Activated naive CD8-positive, alpha-beta T cell treated with anti-CD3 and anti-CD28 coated beads, Interleukin-2, amount 50 U/mL, for 24 hours (primary cell): ENCODE results near the gene ECE2.

Experiments used
- ATAC-seq: fragments of 150-1000 bp; cut with Tn5 transposase; one replicate; pipeline ENCODE4 v1.10.0; 2021
- DNase-seq: peaks from one replicate; pipeline ENCODE4 v3.0.0; 2021
- H3K27ac Mint-ChIP-seq: one replicate; pipeline ENCODE4 v1.8.0; 2021; ENCODE audit warnings: mild to moderate bottlenecking, mixed read lengths
- H3K27me3 Mint-ChIP-seq: one replicate; pipeline ENCODE4 v1.8.0; 2021; ENCODE audit warnings: mixed read lengths
- H3K36me3 Mint-ChIP-seq: one replicate; pipeline ENCODE4 v1.8.0; 2021; ENCODE audit warnings: low read depth, mixed read lengths
- H3K4me1 Mint-ChIP-seq: one replicate; pipeline ENCODE4 v1.8.0; 2021; ENCODE audit warnings: mixed read lengths
- H3K4me3 Mint-ChIP-seq: one replicate; pipeline ENCODE4 v1.8.0; 2021; ENCODE audit warnings: mild to moderate bottlenecking, moderate library complexity, mixed read lengths
- H3K9me3 Mint-ChIP-seq: one replicate; pipeline ENCODE4 v1.8.0; 2021; ENCODE audit warnings: mixed read lengths

Gene ECE2

DNA sequence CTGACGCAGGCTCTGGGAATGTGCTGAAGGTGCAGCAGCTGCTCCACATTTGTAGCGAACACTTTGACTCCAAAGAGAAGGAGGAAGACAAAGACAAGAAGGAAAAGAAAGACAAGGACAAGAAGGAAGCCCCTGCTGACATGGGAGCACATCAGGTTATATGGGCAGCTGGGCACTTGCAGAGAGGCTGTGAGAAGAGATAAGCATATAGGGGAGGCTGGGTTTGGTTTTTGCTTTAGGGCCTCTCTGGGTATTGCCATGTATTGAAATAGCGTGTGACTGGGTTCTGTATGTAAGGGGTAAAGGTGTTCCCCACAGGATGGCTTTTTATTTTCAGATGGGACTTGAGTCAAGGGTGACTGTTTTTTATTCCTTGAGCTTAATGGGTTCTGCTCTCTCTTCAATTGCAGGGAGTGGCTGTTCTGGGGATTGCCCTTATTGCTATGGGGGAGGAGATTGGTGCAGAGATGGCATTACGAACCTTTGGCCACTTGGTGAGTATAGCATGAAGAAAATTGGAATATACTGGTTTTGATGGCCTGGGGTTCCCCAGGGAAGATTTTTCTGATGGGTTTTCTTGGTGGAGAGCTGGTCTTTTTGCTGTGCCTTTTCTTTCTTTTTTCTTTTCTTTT is 30.6 kb downstream of the ECE2 start:
- ATAC-seq (no peak), DNase-seq (no peak)
- Mint-ChIP-seq H3K36me3 (peaks cover 66% of the 10 kb centered on the region), H3K27me3 (no peaks in the 10 kb centered on the region), H3K9me3 (no peaks in the 10 kb centered on the region), H3K4me1 (peaks cover 8% of the 10 kb centered on the region), H3K4me3 (no peak overlapping the region), H3K27ac (no peak overlapping the region)

DNA sequence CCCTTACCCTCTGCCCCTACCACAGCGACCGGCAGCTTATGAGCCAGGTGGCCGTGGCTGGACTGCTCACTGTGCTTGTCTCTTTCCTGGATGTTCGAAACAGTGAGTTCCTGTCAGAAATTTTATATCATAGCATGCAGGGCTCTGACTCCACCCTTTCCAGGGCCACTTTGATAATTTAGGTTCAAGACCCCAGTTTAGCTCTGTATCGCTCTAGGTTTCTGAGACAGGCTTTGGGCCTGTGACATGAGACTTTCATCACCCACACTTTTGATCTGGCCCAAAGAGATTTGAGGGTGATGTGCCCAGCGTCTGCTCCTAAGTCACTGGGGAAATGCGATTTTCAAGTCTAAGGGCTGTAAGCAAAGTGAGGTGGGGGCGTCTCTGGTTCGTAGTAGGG is 32.1 kb downstream of the ECE2 start:
- Mint-ChIP-seq H3K27me3 (no peaks in the 10 kb centered on the region), H3K4me1 (peaks cover 5% of the 10 kb centered on the region), H3K9me3 (no peaks in the 10 kb centered on the region), H3K36me3 (peaks cover 55% of the 10 kb centered on the region), H3K27ac (no peak overlapping the region), H3K4me3 (no peak overlapping the region)
- no peak for ATAC-seq
- no peak for DNase-seq

GRCh38 chr3:184308744-184309143 is 32.9 kb downstream of the ECE2 start:
- ATAC-seq (no peak), DNase-seq (no peak)
- Mint-ChIP-seq H3K27me3 (no peaks in the 10 kb centered on the region), H3K4me1 (peaks cover 6% of the 10 kb centered on the region), H3K4me3 (no peak overlapping the region), H3K27ac (no peak overlapping the region), H3K36me3 (peaks cover 49% of the 10 kb centered on the region), H3K9me3 (no peaks in the 10 kb centered on the region)

GRCh38 chr3:184311633-184312032 is 35.8 kb downstream of the ECE2 start:
- Mint-ChIP-seq H3K4me3 (no peak overlapping the region), H3K27me3 (no peaks in the 10 kb centered on the region), H3K27ac (no peak overlapping the region), H3K9me3 (no peaks in the 10 kb centered on the region), H3K36me3 (peaks cover 39% of the 10 kb centered on the region), H3K4me1 (peaks cover 15% of the 10 kb centered on the region)
- ATAC-seq (no peak), DNase-seq (no peak)

GRCh38 chr3:184314363-184314699 is 38.5 kb downstream of the ECE2 start, which contains the start of gene EIF4G1:
Gene EIF4G1 (plus strand): TSS chr3:184314606. CDS start chr3:184315797, 1,191 bp downstream.
- peak within 1 kb of the TSS; percentile 91 for H3K27ac Mint-ChIP-seq
- DNase-seq (peak; percentile 95), ATAC-seq (peak; percentile 87)
- H3K4me3 Mint-ChIP-seq = peak within 1 kb of the TSS; percentile 84
- H3K36me3 Mint-ChIP-seq = peaks cover 32% of the 10 kb centered on the region
- no peaks in the 10 kb centered on the region for H3K9me3 Mint-ChIP-seq
- H3K4me1 Mint-ChIP-seq = peaks cover 35% of the 10 kb centered on the region
- no peaks in the 10 kb centered on the region for H3K27me3 Mint-ChIP-seq

- no peaks in the 10 kb centered on the region for H3K27me3 Mint-ChIP-seq
- H3K4me3 Mint-ChIP-seq = peak overlapping the region; percentile 84
- ATAC-seq = peak; percentile 21
- no peaks in the 10 kb centered on the region for H3K9me3 Mint-ChIP-seq
- H3K36me3 Mint-ChIP-seq = peaks cover 34% of the 10 kb centered on the region
- H3K4me1 Mint-ChIP-seq = peaks cover 39% of the 10 kb centered on the region
- peak overlapping the region; percentile 91 for H3K27ac Mint-ChIP-seq
- DNase-seq = peak; percentile 50
Observed at GRCh38 chr3:184314700-184315542, 39.1 kb downstream of the ECE2 start.

DNA sequence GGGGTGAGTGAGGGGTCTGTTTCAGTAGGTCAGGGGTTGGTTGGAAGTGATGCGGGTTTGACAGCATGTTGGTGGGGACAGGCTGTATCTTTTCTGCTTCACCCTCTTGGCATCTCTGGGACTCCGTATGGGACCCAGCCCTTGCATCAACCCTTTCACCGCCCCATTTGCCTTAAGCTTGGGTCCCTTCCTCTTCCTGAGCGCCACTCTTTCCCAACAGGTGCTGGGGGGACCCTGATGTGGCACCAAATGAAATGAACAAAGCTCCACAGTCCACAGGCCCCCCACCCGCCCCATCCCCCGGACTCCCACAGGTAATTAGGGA is 39.7 kb downstream of the ECE2 start:
- Mint-ChIP-seq H3K27ac (peak overlapping the region; percentile 89), H3K27me3 (no peaks in the 10 kb centered on the region), H3K4me1 (peaks cover 39% of the 10 kb centered on the region), H3K36me3 (peaks cover 34% of the 10 kb centered on the region), H3K4me3 (peak overlapping the region; percentile 84), H3K9me3 (no peaks in the 10 kb centered on the region)
- DNase-seq (no peak), ATAC-seq (no peak)

DNA sequence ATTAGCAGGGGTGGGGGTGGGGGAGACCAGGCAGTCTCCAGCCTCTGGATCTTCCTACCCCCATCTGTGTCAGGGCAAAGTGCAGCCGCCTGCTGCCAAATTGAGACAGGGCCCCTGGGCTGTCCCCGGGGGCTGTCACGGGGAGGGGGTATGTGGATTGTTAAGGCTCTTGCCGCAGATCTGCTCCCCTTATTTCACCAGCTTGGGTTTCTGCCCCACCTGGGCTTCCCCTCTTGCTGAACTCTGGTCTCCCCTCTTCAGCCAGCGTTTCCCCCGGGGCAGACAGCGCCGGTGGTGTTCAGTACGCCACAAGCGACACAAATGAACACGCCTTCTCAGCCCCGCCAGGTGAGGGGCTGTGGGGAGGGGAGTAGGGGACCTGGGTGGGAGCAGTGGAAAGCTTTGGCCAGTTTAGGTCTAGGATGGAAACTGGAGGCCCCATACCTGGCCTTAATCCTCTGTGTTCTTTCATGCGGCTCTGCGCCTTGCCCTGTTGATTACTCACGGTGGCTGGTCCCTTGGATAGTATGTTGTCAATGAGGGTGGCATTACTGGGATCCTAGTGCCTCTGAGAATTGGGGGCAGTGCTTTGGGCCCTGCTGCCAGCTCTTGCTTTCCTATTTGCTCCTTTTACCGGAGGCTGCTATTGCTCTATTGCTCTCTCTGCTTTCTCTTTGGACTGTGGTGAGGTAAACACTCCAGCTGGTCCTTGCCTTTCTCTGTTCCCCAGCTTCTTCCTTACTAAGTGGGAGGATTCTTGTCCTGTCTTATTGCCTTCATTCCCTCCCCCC is 40.2 kb downstream of the ECE2 start:
- DNase-seq (no peak), ATAC-seq (no peak)
- H3K36me3 Mint-ChIP-seq = peaks cover 39% of the 10 kb centered on the region
- peaks cover 43% of the 10 kb centered on the region for H3K4me1 Mint-ChIP-seq
- no peaks in the 10 kb centered on the region for H3K27me3 Mint-ChIP-seq
- H3K27ac Mint-ChIP-seq = peak overlapping the region; percentile 89
- H3K4me3 Mint-ChIP-seq = peak overlapping the region; percentile 84
- no peaks in the 10 kb centered on the region for H3K9me3 Mint-ChIP-seq

DNA sequence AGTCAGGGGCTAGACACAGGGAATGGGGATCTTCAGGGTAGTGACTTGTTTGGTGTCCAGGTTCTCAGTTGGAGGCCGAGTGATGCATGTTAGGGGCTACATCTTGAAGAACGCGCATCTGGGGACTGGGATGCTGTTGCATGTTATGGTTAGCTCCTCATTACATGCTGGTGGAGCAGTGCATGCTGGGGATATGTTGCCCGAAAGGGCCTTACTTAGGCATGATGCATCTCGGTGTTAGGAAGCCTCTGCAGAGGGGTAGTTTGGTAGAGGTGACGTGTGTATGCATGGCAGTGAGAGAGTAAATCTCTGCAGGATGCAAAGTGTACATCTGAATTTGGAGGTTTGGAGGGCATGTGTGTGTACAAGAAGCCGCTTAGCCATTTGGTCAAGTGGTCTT is 41.0 kb downstream of the ECE2 start:
- DNase-seq (no peak), ATAC-seq (no peak)
- Mint-ChIP-seq H3K27ac (peak overlapping the region; percentile 89), H3K9me3 (no peaks in the 10 kb centered on the region), H3K27me3 (no peaks in the 10 kb centered on the region), H3K36me3 (peaks cover 47% of the 10 kb centered on the region), H3K4me3 (peak overlapping the region; percentile 84), H3K4me1 (peaks cover 47% of the 10 kb centered on the region)

DNA sequence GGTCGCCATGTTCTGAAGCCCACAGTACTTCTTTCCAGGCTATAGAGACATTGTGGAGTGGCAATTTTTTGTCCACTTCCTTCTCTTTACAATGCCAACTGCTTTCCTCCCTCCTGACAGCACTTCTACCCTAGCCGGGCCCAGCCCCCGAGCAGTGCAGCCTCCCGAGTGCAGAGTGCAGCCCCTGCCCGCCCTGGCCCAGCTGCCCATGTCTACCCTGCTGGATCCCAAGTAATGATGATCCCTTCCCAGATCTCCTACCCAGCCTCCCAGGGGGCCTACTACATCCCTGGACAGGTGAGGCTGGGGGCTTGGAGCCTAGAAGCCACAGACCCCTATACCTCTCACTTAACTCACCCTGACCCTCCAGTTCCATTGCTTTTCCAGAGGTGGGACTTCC is 41.4 kb downstream of the ECE2 start:
- Mint-ChIP-seq H3K36me3 (peaks cover 47% of the 10 kb centered on the region), H3K4me1 (peaks cover 47% of the 10 kb centered on the region), H3K27ac (peak overlapping the region; percentile 89), H3K4me3 (peak overlapping the region; percentile 84), H3K27me3 (no peaks in the 10 kb centered on the region), H3K9me3 (no peaks in the 10 kb centered on the region)
- ATAC-seq (no peak), DNase-seq (no peak)

DNA sequence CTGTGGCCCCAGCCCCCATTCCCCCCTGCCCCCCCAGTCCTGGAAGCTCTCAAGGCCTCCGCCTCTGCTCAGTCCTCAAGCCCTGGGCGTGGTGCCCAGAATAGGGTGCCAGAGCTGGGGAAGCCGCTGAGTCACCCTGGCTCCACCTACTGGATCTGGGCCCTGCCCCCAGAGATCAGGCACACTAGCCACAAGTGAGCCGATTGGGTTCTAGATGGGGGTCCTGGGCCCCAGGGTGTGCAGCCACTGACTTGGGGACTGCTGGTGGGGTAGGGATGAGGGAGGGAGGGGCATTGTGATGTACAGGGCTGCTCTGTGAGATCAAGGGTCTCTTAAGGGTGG is 44.3 kb downstream of the ECE2 start:
- peak; percentile 56 for DNase-seq
- no peaks in the 10 kb centered on the region for H3K27me3 Mint-ChIP-seq
- H3K4me3 Mint-ChIP-seq = no peak overlapping the region
- peaks cover 58% of the 10 kb centered on the region for H3K4me1 Mint-ChIP-seq
- H3K9me3 Mint-ChIP-seq = no peaks in the 10 kb centered on the region
- ATAC-seq = peak; percentile 75
- H3K36me3 Mint-ChIP-seq = peaks cover 75% of the 10 kb centered on the region
- peak overlapping the region; percentile 56 for H3K27ac Mint-ChIP-seq

DNA sequence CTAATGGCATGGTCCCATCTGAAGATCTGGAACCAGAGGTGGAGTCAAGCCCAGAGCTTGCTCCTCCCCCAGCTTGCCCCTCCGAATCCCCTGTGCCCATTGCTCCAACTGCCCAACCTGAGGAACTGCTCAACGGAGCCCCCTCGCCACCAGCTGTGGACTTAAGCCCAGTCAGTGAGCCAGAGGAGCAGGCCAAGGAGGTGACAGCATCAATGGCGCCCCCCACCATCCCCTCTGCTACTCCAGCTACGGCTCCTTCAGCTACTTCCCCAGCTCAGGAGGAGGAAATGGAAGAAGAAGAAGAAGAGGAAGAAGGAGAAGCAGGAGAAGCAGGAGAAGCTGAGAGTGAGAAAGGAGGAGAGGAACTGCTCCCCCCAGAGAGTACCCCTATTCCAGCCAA is 45.8 kb downstream of the ECE2 start:
- H3K4me1 Mint-ChIP-seq = peaks cover 60% of the 10 kb centered on the region
- H3K4me3 Mint-ChIP-seq = no peak overlapping the region
- H3K27ac Mint-ChIP-seq = peak overlapping the region; percentile 35
- no peaks in the 10 kb centered on the region for H3K9me3 Mint-ChIP-seq
- peaks cover 80% of the 10 kb centered on the region for H3K36me3 Mint-ChIP-seq
- H3K27me3 Mint-ChIP-seq = no peaks in the 10 kb centered on the region
- DNase-seq (no peak), ATAC-seq (no peak)

GRCh38 chr3:184322731-184323487 is 47.1 kb downstream of the ECE2 start:
- Mint-ChIP-seq H3K9me3 (no peaks in the 10 kb centered on the region), H3K4me1 (peaks cover 50% of the 10 kb centered on the region), H3K27ac (no peak overlapping the region), H3K36me3 (peaks cover 81% of the 10 kb centered on the region), H3K27me3 (no peaks in the 10 kb centered on the region), H3K4me3 (no peak overlapping the region)
- no peak for DNase-seq
- no peak for ATAC-seq

- no peak for ATAC-seq
- H3K4me3 Mint-ChIP-seq = no peak overlapping the region
- peak overlapping the region; percentile 64 for H3K27ac Mint-ChIP-seq
- H3K4me1 Mint-ChIP-seq = peaks cover 45% of the 10 kb centered on the region
- no peaks in the 10 kb centered on the region for H3K27me3 Mint-ChIP-seq
- no peak for DNase-seq
- peaks cover 86% of the 10 kb centered on the region for H3K36me3 Mint-ChIP-seq
- no peaks in the 10 kb centered on the region for H3K9me3 Mint-ChIP-seq
Observed at GRCh38 chr3:184323696-184324095, 47.9 kb downstream of the ECE2 start.
